H1 (cell line): Measurements from ENCODE around the gene CCNY. TPM values are rescaled to one million over a fixed set of nuclear protein-coding genes. Genes with fewer than 3 reads are reported as not detected.

Source experiments
- CTCF ChIA-PET: fragments of 300-600 bp; sonication (Branson Sonifier 250); formaldehyde crosslinking; loops from one replicate; lab custom pipeline; 2021; ENCODE audit not compliant: partially characterized antibody; lab: Charles Lee
- POLR2A ChIA-PET: fragments of 300-600 bp; sonication (Branson Sonifier 250); formaldehyde crosslinking; loops from one replicate; lab custom pipeline; 2021; ENCODE audit warnings: inconsistent platforms; ENCODE audit not compliant: partially characterized antibody; lab: Charles Lee
- DNase-seq, 2 experiments: peaks; one replicate each; pipeline versions ENCODE4 v3.0.0 to v3.0.0-alpha.2; 2010 to 2022; ENCODE audit warnings: low spot score in 2 of 2, low read depth in 1 of 2, mixed read lengths in 1 of 2
- FAIRE-seq: peaks from 2 replicates; lab custom pipeline; 2011; peaks lifted over from hg19 to GRCh38; lab: Jason Lieb, UNC
- H2AFZ ChIP-seq: 2 replicates; pipeline ENCODE4 v1.8.1; 2012; ENCODE audit warnings: low read length, inconsistent platforms
- H2AK5ac ChIP-seq: 2 replicates; pipeline ENCODE4 v1.6.1; 2013; ENCODE audit warnings: low read depth, low read length
- H2BK120ac ChIP-seq: replicated peaks from 2 replicates; pipeline ENCODE3; 2013; ENCODE audit warnings: low read depth, low read length, inconsistent platforms
- H2BK12ac ChIP-seq: 2 replicates; pipeline ENCODE4 v1.6.1; 2013; ENCODE audit warnings: low read depth, low read length
- H2BK15ac ChIP-seq: 2 replicates; pipeline ENCODE4 v1.6.1; 2013; ENCODE audit warnings: low read length
- H2BK20ac ChIP-seq: 2 replicates; pipeline ENCODE4 v1.6.1; 2013; ENCODE audit warnings: low read length
- H2BK5ac ChIP-seq: 2 replicates; pipeline ENCODE4 v1.6.1; 2013; ENCODE audit warnings: low read depth, low read length
- H3K14ac ChIP-seq: 2 replicates; pipeline ENCODE4 v1.6.1; 2013; ENCODE audit warnings: inconsistent platforms; ENCODE audit not compliant: insufficient read length
- H3K18ac ChIP-seq: 2 replicates; pipeline ENCODE4 v1.6.1; 2013; ENCODE audit warnings: low read length; ENCODE audit errors: extremely low read depth
- H3K23ac ChIP-seq: 2 replicates; pipeline ENCODE4 v1.6.1; 2013; ENCODE audit warnings: inconsistent platforms; ENCODE audit not compliant: insufficient read length
- H3K23me2 ChIP-seq: 2 replicates; pipeline ENCODE4 v1.6.1; 2013; ENCODE audit warnings: low read depth, low read length
- H3K27ac ChIP-seq: 2 replicates; pipeline ENCODE4 v1.6.1; 2011; ENCODE audit warnings: low read depth, low read length, inconsistent platforms
- H3K27me3 ChIP-seq, 4 experiments: replicated peaks in 1 of 4; 1 replicate in 1 of 4; 2 replicates in 3 of 4; pipeline versions ENCODE4 v1.6.1 to v1.8.1; 2011 to 2013; ENCODE audit warnings: low read length in 3 of 4, mild to moderate bottlenecking in 3 of 4, inconsistent platforms in 2 of 4, mixed read lengths in 2 of 4, moderate library complexity in 1 of 4; ENCODE audit not compliant: control insufficient read depth in 3 of 4, insufficient read depth in 3 of 4; ENCODE audit errors: extremely low read depth in 1 of 4
- H3K36me3 ChIP-seq, 4 experiments: 2 replicates each; pipeline versions ENCODE4 v1.6.1 to v1.8.1; 2011 to 2013; ENCODE audit warnings: mild to moderate bottlenecking in 4 of 4, low read length in 3 of 4, moderate library complexity in 2 of 4, control low read depth in 1 of 4, inconsistent platforms in 1 of 4; ENCODE audit not compliant: insufficient read depth in 4 of 4, control insufficient read depth in 2 of 4
- H3K4ac ChIP-seq: replicated peaks from 2 replicates; pipeline ENCODE3; 2013; ENCODE audit warnings: low read length, low read depth, mixed read lengths, inconsistent platforms; ENCODE audit not compliant: insufficient read length
- H3K4me1 ChIP-seq, 4 experiments: replicated peaks in 1 of 4; 1 replicate in 1 of 4; 2 replicates in 3 of 4; pipeline versions ENCODE4 v1.6.1 to v1.8.1; 2011 to 2013; ENCODE audit warnings: low read length in 3 of 4, inconsistent platforms in 2 of 4, mixed read lengths in 1 of 4; ENCODE audit not compliant: insufficient read depth in 4 of 4, control insufficient read depth in 3 of 4
- H3K4me2 ChIP-seq, 2 experiments: 2 replicates each; pipeline versions ENCODE4 v1.6.1 to v1.8.1; 2011 to 2013; ENCODE audit warnings: low read depth in 2 of 2, low read length in 2 of 2, control low read depth in 1 of 2, inconsistent platforms in 1 of 2, mild to moderate bottlenecking in 1 of 2; ENCODE audit not compliant: insufficient read depth in 1 of 2
- H3K4me3 ChIP-seq, 4 experiments: fragments of 200-600, 300-600 bp in 1 of 4; sonication (generic), shearing (Covaris generic), sonication (Bioruptor Twin) in 1 of 4; 2 replicates each; pipeline versions ENCODE4 v1.5.1 to v1.8.1; 2011 to 2016; ENCODE audit warnings: low read length in 4 of 4, low read depth in 3 of 4, control low read depth in 2 of 4, inconsistent platforms in 2 of 4, mild to moderate bottlenecking in 2 of 4, mixed read lengths in 1 of 4, moderate library complexity in 1 of 4; ENCODE audit not compliant: insufficient read depth in 2 of 4; ENCODE audit errors: extremely low read depth in 1 of 4
- H3K56ac ChIP-seq: replicated peaks from 2 replicates; pipeline ENCODE3; 2013; ENCODE audit warnings: low read depth, mild to moderate bottlenecking, mixed read lengths, low read length, inconsistent platforms; ENCODE audit not compliant: insufficient read length
- H3K79me1 ChIP-seq: 2 replicates; pipeline ENCODE4 v1.6.1; 2013; ENCODE audit warnings: low read depth, low read length, control low read depth
- H3K79me2 ChIP-seq, 2 experiments: 2 replicates each; pipeline versions ENCODE4 v1.6.1 to v1.8.1; 2012 to 2013; ENCODE audit warnings: low read length in 2 of 2, mild to moderate bottlenecking in 2 of 2, inconsistent platforms in 1 of 2; ENCODE audit not compliant: insufficient read depth in 2 of 2, control insufficient read depth in 1 of 2
- H3K9ac ChIP-seq, 4 experiments: replicated peaks in 1 of 4; 1 replicate in 1 of 4; 2 replicates in 3 of 4; pipeline versions ENCODE4 v1.6.1 to v1.8.1; 2011 to 2013; ENCODE audit warnings: low read depth in 3 of 4, low read length in 3 of 4, control low read depth in 2 of 4, mild to moderate bottlenecking in 2 of 4, moderate library complexity in 2 of 4, inconsistent platforms in 1 of 4; ENCODE audit errors: extremely low read depth in 1 of 4
- H3K9me3 ChIP-seq, 2 experiments: 2 replicates each; pipeline versions ENCODE4 v1.6.1 to v1.8.1; 2012 to 2013; ENCODE audit warnings: mild to moderate bottlenecking in 2 of 2, moderate library complexity in 2 of 2, control low read depth in 1 of 2, inconsistent platforms in 1 of 2, low read depth in 1 of 2, low read length in 1 of 2, mixed read lengths in 1 of 2; ENCODE audit not compliant: insufficient read depth in 2 of 2
- H4K20me1 ChIP-seq, 2 experiments: replicated peaks in 1 of 2; 2 replicates each; pipeline versions ENCODE3 to v1.8.1; 2011 to 2013; ENCODE audit warnings: inconsistent platforms in 2 of 2, low read length in 2 of 2, mild to moderate bottlenecking in 1 of 2; ENCODE audit not compliant: insufficient read depth in 2 of 2, control insufficient read depth in 1 of 2
- H4K5ac ChIP-seq: 2 replicates; pipeline ENCODE4 v1.6.1; 2013; ENCODE audit warnings: low read length, low read depth, mixed read lengths, inconsistent platforms; ENCODE audit not compliant: insufficient read length
- H4K8ac ChIP-seq: 2 replicates; pipeline ENCODE4 v1.8.0; 2013; ENCODE audit warnings: mild to moderate bottlenecking, moderate library complexity, low read length, inconsistent platforms; ENCODE audit not compliant: insufficient read depth; ENCODE audit errors: extremely low read depth
- H4K91ac ChIP-seq: replicated peaks from 2 replicates; pipeline ENCODE3; 2013; ENCODE audit warnings: low read length, mixed read lengths, inconsistent platforms; ENCODE audit not compliant: insufficient read length
- BRCA1 ChIP-seq: IDR thresholded peaks from 2 replicates; pipeline ENCODE4 v1.6.1; 2012; ENCODE audit warnings: low read depth, low read length, improper control_type of control experiment
- CBX5 ChIP-seq: fragments of 300-800, 300-1000 bp; sonication (generic); IDR thresholded peaks from 2 replicates; pipeline ENCODE4 v1.7.1; 2016; ENCODE audit warnings: antibody characterized with exemption, low read length, low read depth
- FOSL1 ChIP-seq: IDR thresholded peaks from 2 replicates; pipeline ENCODE4 v1.6.1; 2011; ENCODE audit warnings: mild to moderate bottlenecking, low read depth, low read length, moderate library complexity; ENCODE audit not compliant: insufficient read depth
- GTF2F1 ChIP-seq: IDR thresholded peaks from 2 replicates; pipeline ENCODE4 v1.6.1; 2012; ENCODE audit warnings: low read depth, low read length, improper control_type of control experiment, borderline replicate concordance
- HDAC2 ChIP-seq, 2 experiments: fragments of 300-600 bp in 1 of 2; sonication (generic) in 1 of 2; IDR thresholded peaks; 2 replicates each; pipeline ENCODE4 v1.6.1; 2011 to 2012; ENCODE audit warnings: low read depth in 2 of 2, low read length in 2 of 2, mild to moderate bottlenecking in 2 of 2, moderate library complexity in 2 of 2, borderline replicate concordance in 1 of 2, inconsistent platforms in 1 of 2
- PHF8 ChIP-seq: fragments of 200-600 bp; sonication (generic); conservative IDR thresholded peaks from 2 replicates; pipeline ENCODE4 v1.7.1; 2012; ENCODE audit warnings: low read depth, mild to moderate bottlenecking, inconsistent platforms, low read length, moderate library complexity
- POLR2AphosphoS5 ChIP-seq: IDR thresholded peaks from 2 replicates; pipeline ENCODE4 v1.6.1; 2011; ENCODE audit warnings: low read depth, low read length
- SP2 ChIP-seq: IDR thresholded peaks from 2 replicates; pipeline ENCODE4 v1.6.1; 2012; ENCODE audit warnings: mild to moderate bottlenecking, low read length, inconsistent platforms
- SRF ChIP-seq: IDR thresholded peaks from 2 replicates; pipeline ENCODE4 v1.6.1; 2011; ENCODE audit warnings: mild to moderate bottlenecking, low read depth, low read length, moderate library complexity
- TCF12 ChIP-seq: IDR thresholded peaks from 2 replicates; pipeline ENCODE4 v1.6.1; 2011; ENCODE audit warnings: low read depth, mild to moderate bottlenecking, low read length
- WGBS, 2 experiments: shearing (Covaris generic) in 1 of 2; methylation state at CpG; one replicate each; pipeline versions ENCODE4 v1.1.6 to v1.1.7; 2013 to 2015; ENCODE audit warnings: low lambda C conversion rate in 2 of 2, mixed read lengths in 2 of 2, inconsistent platforms in 1 of 2, low coverage in 1 of 2, missing lambda C conversion rate in 1 of 2; ENCODE audit not compliant: insufficient replicate concordance in 2 of 2, insufficient coverage in 1 of 2, insufficient read length in 1 of 2; ENCODE audit errors: extremely low coverage in 1 of 2, missing lambda C conversion rate in 1 of 2; 5-methylcytosine and 5-hydroxymethylcytosine counted together
- polyA plus RNA-seq, 7 experiments: library from polyadenylated mRNA; depleted of rRNA in 3 of 7; stranded (reverse) in 5 of 7; unstranded in 2 of 7; fragments of >200 nt in 5 of 7; fragments of 200-250 nt in 2 of 7; gene quantifications; 1 replicate in 5 of 7; 2 replicates in 1 of 7; 4 replicates in 1 of 7; pipeline versions ENCODE4 v1.2.1 to v1.2.3, GENCODE V29; 2011 to 2013; ENCODE audit warnings: missing spikeins in 2 of 7, mixed read lengths in 2 of 7
- total RNA-seq: library from RNA; stranded (reverse); fragmentation: NEBNext Ultra II Directional; extraction: Animal tissue kit (Norgen Biotek cat#: 25700); gene quantifications from 2 replicates; pipeline ENCODE4 v1.2.1, GENCODE V29; 2021

CCNY gene
- total and polyA plus RNA-seq, 2 of the 8 experiments (the other 6 are each of a cell fraction or from before 2014, with no cell fraction given) = 25.3 to 68.2 TPM

GRCh38 chr10:35397953-35398352, 61.6 kb downstream of the CCNY start:
- Histone ChIP-seq H3K79me2 (peaks cover 15 to 82% of the 10 kb centered on the region in 2 experiments), H4K20me1 (peaks cover 0 to 11% of the 10 kb centered on the region in 2 experiments), H3K14ac (no peak overlapping the region), H3K18ac (peak overlapping the region; percentile 13; the same call in 1 of the 2 replicates), H3K9ac (no peak overlapping the region), H3K56ac (no peak overlapping the region), H2BK15ac (no peak overlapping the region), H3K4me1 (peaks cover 20 to 43% (median 31%) of the 10 kb centered on the region in 4 experiments), H2AFZ (no peak overlapping the region), H3K23ac (no peak overlapping the region), H3K4me3 (no peak overlapping the region), H3K27me3 (no peaks in the 10 kb centered on the region), H4K91ac (no peak overlapping the region), H2BK120ac (no peak overlapping the region), H2BK5ac (0 out of 2 replicates have a peak overlapping the region, but pooled peaks have one; percentile 31), H2BK12ac (no peak overlapping the region), H3K23me2 (no peaks in the 10 kb centered on the region), H3K4me2 (no peak overlapping the region), H2BK20ac (no peak overlapping the region), H3K79me1 (peaks cover 21% of the 10 kb centered on the region), H3K9me3 (no peaks in the 10 kb centered on the region), H3K27ac (no peak overlapping the region), H3K4ac (no peak overlapping the region), H4K5ac (peak overlapping the region; percentile 7), H3K36me3 (no peaks in the 10 kb centered on the region; a peak in 1 of 8 replicates), H4K8ac (no peak overlapping the region), H2AK5ac (no peak overlapping the region)
- DNase-seq = no peak
- ChIA-PET CTCF (interaction anchor here (1.3 to 1.5 kb wide), 2 partner anchors 49 to 65 kb away, joined by 3 read pairs; no protein-coding TSS in a partner anchor), POLR2A (interaction anchor here (1.3 kb wide), 1 partner anchor 30 kb away, joined by 3 read pairs; no protein-coding TSS in a partner anchor)
- 89% methylated on average over 4 of the region's 4 CpGs; no CpG with 5 or more reads in 1 of the 2 experiments for WGBS, 2 experiments
- FAIRE-seq = no peak
- TF ChIP-seq CBX5 (no peak), SP2 (no peak), PHF8 (no peak), POLR2AphosphoS5 (no peak), TCF12 (no peak), HDAC2 (IDR thresholded peaks at IDR 0.05; ENCODE audit: borderline replicate concordance in 1 of 2, low read depth in 2 of 2, low read length in 2 of 2) (no peak), BRCA1 (no peak), SRF (no peak), FOSL1 (no peak), GTF2F1 (no peak)
